Sigmoid colon (tissue), 4 donors: ENCODE results near the gene SCN9A.

Experiments
- CTCF ChIP-seq, 4 experiments: fragments of 450-650 bp in 3 of 4; fragments of 200-600 bp in 1 of 4; IDR thresholded peaks; one replicate each; pipeline ENCODE4 v1.5.1; 2016 to 2019; ENCODE audit warnings: antibody characterized with exemption in 4 of 4, mild to moderate bottlenecking in 3 of 4, moderate library complexity in 2 of 4
- EP300 ChIP-seq, 4 donors: sonication (generic); formaldehyde crosslinking; IDR thresholded peaks; one replicate each; pipeline ENCODE4 v1.6.1; 2017; ENCODE audit warnings: antibody characterized with exemption in 4 of 4
- POLR2A ChIP-seq, 2 donors: fragments of 450-650 bp; IDR thresholded peaks; one replicate each; pipeline ENCODE4 v1.6.1; 2016; ENCODE audit warnings: antibody characterized with exemption in 2 of 2, mild to moderate bottlenecking in 2 of 2, moderate library complexity in 2 of 2
- POLR2AphosphoS5 ChIP-seq, 4 donors: sonication (generic); formaldehyde crosslinking; IDR thresholded peaks; one replicate each; pipeline ENCODE4 v1.6.1; 2017; ENCODE audit warnings: antibody characterized with exemption in 4 of 4

DNA sequence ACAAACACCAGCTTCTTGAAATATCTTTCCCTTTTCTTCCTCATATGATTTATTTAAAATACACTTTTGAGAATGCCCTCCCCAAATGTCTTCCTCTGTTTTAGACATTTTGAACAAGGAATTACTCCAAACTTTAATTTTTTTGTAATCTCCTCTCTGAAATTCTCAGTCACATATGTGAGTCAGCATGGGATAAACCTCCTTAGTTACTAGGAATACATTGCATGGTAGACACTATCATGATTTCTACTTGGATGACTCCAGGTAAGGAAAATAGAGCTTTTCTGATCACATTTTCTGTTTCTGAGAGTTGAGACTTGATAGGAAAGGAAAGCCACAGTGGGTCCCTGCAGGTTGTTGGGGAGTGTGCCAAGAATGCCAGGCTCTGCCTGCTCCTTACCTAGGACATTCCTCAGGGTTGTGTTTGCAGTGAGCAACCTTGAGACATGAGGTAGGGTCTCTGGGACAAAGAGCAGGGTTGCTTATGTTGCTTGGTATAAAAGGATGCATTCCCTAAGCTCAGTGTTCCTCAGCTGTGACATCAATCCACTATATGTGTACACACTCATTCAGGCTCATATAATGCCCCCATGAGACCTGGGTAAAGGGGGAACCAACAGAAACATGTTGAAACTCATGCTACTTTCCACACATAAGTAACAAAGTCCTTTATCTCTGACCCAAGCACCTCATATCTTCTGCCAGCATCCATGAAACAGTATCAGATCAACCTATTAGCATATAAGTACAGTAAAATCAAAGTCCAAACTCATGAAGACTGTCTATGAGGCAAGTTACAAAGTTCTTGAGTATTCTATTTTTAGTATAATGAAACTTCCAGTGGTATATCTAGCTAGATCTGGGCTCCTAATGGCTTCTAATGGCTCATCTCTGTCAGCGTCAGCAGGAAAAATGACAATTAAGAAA lies 135.1 kb downstream of the SCN9A start:
- TF ChIP-seq POLR2A (IDR thresholded peaks at IDR 0.05): no peak
- TF ChIP-seq CTCF (IDR thresholded peaks at IDR 0.05): no peak
- no peak for TF ChIP-seq POLR2AphosphoS5 (IDR thresholded peaks at IDR 0.05)
- no peak for TF ChIP-seq EP300 (IDR thresholded peaks at IDR 0.05)
